ENCODE results near the gene NUDT8. TPM values are rescaled to one million over a fixed set of nuclear protein-coding genes. Genes with fewer than 3 reads are reported as not detected.

Gene NUDT8
- total RNA-seq, 2 experiments from 2014 or later, result 28.3 to 28.9 TPM

GRCh38 chr11:67586568-67587250 lies 43.0 kb downstream of the NUDT8 start:
- ChIA-PET POLR2A (no interaction called here), CTCF (no interaction called here)

- POLR2A ChIA-PET, result no interaction called here
- CTCF ChIA-PET, result interaction anchor here (0.6 kb wide), 1 partner anchor 603 kb away, joined by 4 read pairs; no protein-coding TSS in a partner anchor
Observed at GRCh38 chr11:67585911-67586310, 43.8 kb downstream of the NUDT8 start.

DNA sequence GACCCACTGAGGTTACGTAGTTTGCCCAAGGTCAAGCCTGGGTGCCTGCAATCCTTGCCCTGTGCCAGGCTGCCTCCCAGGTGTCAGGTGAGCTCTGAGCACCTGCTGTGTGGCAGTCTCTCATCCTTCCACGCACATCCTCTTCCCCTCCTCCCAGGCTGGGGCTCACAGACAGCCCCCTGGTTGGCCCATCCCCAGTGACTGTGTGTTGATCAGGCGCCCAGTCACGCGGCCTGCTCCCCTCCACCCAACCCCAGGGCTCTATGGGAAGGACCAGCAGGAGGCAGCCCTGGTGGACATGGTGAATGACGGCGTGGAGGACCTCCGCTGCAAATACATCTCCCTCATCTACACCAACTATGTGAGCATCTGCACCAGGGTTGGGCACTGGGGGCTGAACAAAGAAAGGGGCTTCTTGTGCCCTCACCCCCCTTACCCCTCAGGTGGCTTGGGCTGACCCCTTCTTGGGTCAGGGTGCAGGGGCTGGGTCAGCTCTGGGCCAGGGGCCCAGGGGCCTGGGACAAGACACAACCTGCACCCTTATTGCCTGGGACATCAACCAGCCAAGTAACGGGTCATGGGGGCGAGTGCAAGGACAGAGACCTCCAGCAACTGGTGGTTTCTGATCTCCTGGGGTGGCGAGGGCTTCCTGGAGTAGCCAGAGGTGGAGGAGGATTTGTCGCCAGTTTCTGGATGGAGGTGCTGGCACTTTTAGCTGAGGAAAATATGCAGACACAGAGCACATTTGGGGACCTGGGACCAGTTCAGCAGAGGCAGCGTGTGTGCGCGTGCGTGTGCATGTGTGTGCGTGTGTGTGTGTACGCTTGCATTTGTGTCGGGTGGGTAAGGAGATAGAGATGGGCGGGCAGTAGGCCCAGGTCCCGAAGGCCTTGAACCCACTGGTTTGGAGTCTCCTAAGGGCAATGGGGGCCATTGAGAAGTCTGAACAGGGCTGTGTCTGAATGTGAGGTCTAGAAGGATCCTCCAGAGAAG lies 44.6 kb downstream of the NUDT8 start:
- POLR2A ChIA-PET, result interaction anchor here (1.2 kb wide), 1 partner anchor 29 kb away, joined by 4 read pairs; no protein-coding TSS in a partner anchor
- CTCF ChIA-PET, result interaction anchor here (0.6 to 1.0 kb wide), 2 partner anchors 268 to 603 kb away, joined by 3 to 4 read pairs; no protein-coding TSS in a partner anchor

GRCh38 chr11:67584205-67584880 lies 45.4 kb downstream of the NUDT8 start:
- CTCF ChIA-PET, result interaction anchor here (0.9 to 1.6 kb wide), 4 partner anchors 8 to 267 kb away, joined by 3 to 8 read pairs (median 4); no protein-coding TSS in a partner anchor

DNA sequence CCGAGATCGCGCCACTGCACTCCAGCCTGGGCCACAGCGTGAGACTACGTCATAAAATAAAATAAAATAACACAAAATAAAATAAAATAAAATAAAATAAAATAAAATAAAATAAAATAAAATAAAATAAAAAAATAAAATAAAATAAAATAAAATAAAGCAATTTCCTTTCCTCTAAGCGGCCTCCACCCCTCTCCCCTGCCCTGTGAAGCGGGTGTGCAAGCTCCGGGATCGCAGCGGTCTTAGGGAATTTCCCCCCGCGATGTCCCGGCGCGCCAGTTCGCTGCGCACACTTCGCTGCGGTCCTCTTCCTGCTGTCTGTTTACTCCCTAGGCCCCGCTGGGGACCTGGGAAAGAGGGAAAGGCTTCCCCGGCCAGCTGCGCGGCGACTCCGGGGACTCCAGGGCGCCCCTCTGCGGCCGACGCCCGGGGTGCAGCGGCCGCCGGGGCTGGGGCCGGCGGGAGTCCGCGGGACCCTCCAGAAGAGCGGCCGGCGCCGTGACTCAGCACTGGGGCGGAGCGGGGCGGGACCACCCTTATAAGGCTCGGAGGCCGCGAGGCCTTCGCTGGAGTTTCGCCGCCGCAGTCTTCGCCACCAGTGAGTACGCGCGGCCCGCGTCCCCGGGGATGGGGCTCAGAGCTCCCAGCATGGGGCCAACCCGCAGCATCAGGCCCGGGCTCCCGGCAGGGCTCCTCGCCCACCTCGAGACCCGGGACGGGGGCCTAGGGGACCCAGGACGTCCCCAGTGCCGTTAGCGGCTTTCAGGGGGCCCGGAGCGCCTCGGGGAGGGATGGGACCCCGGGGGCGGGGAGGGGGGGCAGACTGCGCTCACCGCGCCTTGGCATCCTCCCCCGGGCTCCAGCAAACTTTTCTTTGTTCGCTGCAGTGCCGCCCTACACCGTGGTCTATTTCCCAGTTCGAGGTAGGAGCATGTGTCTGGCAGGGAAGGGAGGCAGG lies 46.2 kb downstream of the NUDT8 start, which contains the start of gene GSTP1:
Gene GSTP1 (plus strand): TSS at position 566 of the 958 bp plus-strand sequence. CDS start 32 bp downstream, at position 598.
- CTCF ChIA-PET, result interaction anchor here (0.6 to 1.6 kb wide), 8 partner anchors 9 to 266 kb away, joined by 3 to 8 read pairs (median 3); no protein-coding TSS in a partner anchor
- POLR2A ChIA-PET, result interaction anchor here (1.0 to 1.2 kb wide), 3 partner anchors 31 to 210 kb away, joined by 3 to 4 read pairs (median 4); partner anchors contain the start of gene CLCF1

More at GRCh38 chr11:67584205-67584880, 45.4 kb downstream of the NUDT8 start:
- POLR2A ChIA-PET, result interaction anchor here (1.0 to 1.2 kb wide), 2 partner anchors 30 to 211 kb away, joined by 3 to 4 read pairs; partner anchors contain the start of gene CLCF1

- ChIA-PET POLR2A (no interaction called here), CTCF (no interaction called here)
Observed at GRCh38 chr11:67582011-67582410, 47.7 kb downstream of the NUDT8 start.

DNA sequence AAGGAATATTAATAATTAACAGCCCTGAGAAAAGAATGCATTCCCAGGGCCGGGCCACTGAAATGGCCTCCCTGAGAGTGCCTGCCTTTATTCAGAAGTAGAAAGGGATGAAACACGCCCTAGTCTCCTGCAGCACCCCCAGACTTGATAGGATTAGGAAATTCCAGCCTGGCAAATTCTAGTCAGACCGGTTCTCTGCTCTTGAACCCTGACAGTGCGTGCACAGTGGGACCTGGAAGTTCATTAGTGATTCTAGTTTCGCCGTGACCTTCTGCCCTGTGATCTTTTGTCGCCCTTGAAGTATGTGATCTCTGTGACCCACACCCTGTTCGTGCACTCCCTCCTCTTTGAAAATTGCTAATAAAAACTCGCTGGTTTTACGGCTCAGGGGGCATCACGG lies 48.3 kb downstream of the NUDT8 start:
- CTCF ChIA-PET, result no interaction called here
- POLR2A ChIA-PET, result no interaction called here

DNA sequence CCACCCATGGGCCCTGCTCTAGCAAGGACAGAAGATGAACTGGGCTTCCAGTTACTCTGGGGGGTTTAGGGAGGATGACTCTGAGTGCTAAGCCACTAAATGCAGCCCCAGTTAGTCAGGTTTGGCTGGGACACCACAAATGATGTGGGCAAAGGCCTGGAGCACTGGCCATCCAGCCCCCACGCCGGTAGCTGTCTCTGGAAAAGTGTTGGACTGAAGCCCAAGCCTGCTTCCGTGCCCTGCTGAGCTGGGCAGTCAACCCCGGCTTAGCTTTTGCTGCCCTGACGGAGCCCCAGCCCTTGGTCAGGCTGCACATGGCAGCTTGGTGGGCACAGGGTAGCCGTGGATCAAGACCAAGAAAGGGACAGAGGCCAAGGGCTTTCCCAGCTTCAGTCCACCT lies 51.8 kb downstream of the NUDT8 start:
- CTCF ChIA-PET, result interaction anchor here (0.6 to 1.5 kb wide), 2 partner anchors 36 to 39 kb away, joined by 3 read pairs; no protein-coding TSS in a partner anchor
- POLR2A ChIA-PET, result no interaction called here

Other genes starting within 250 kb of the NUDT8 start
- 10 to 100 TPM; 35.2 to 37.4 TPM for gene RAD9A, start 238.0 kb downstream of the NUDT8 start, total RNA-seq
- gene PPP1CA, start 228.1 kb downstream of the NUDT8 start, total RNA-seq, result 100 to 1,000 TPM; 308 to 323 TPM
- 100 to 1,000 TPM in 1 of 2 experiments, 10 to 100 TPM in 1; 98.1 to 103 TPM for gene TBC1D10C, start 225.9 kb downstream of the NUDT8 start, total RNA-seq
- 1 to 10 TPM; 1.9 to 2.0 TPM for gene CARNS1, start 214.3 kb downstream of the NUDT8 start, total RNA-seq
- gene RPS6KB2, start 201.4 kb downstream of the NUDT8 start, total RNA-seq, result 10 to 100 TPM; 82.8 to 85.6 TPM
- 100 to 1,000 TPM; 147 to 151 TPM for gene PTPRCAP, start 192.3 kb downstream of the NUDT8 start, total RNA-seq
- 100 to 1,000 TPM; 140 to 148 TPM for gene CORO1B, start 186.5 kb downstream of the NUDT8 start, total RNA-seq
- gene GPR152, start 177.2 kb downstream of the NUDT8 start, total RNA-seq, result not detected
- gene CABP4, start 174.6 kb downstream of the NUDT8 start, total RNA-seq, result under 1 TPM in 1 of 2 experiments, not detected in 1; 0.23 TPM
- gene TMEM134, start 160.7 kb downstream of the NUDT8 start, total RNA-seq, result 10 to 100 TPM; 46.4 to 47.7 TPM
- gene AIP, start 146.9 kb downstream of the NUDT8 start, total RNA-seq, result 100 to 1,000 TPM; 154 to 159 TPM
- 100 to 1,000 TPM; 102 to 104 TPM for gene PITPNM1, start 124.6 kb downstream of the NUDT8 start, total RNA-seq
- gene CDK2AP2, start 121.8 kb downstream of the NUDT8 start, total RNA-seq, result 10 to 100 TPM; 61.1 to 64.8 TPM
- gene CABP2, start 106.5 kb downstream of the NUDT8 start, total RNA-seq, result not detected
- 100 to 1,000 TPM; 471 to 491 TPM for gene GSTP1, start 46.1 kb downstream of the NUDT8 start, total RNA-seq
- 100 to 1,000 TPM; 315 to 317 TPM for gene NDUFV1, start 23.0 kb downstream of the NUDT8 start, total RNA-seq
- gene TBX10, start 9.8 kb upstream of the NUDT8 start, total RNA-seq, result not detected
- gene ACY3, start 20.8 kb upstream of the NUDT8 start, total RNA-seq, result under 1 TPM; 0.21 to 0.50 TPM
- not detected for gene ALDH3B2, start 44.7 kb upstream of the NUDT8 start, total RNA-seq